Testis (tissue), 3 donors: ENCODE measurements around the gene KDM5C. TPM values are rescaled to one million over a fixed set of nuclear protein-coding genes. Genes with fewer than 3 reads are reported as not detected.

Experiments
- DNase-seq: peaks from one replicate; pipeline ENCODE4 v3.0.0-alpha.2; 2019
- H3K27ac ChIP-seq, 2 donors: fragments of 200-600 bp; sonication (generic); one replicate each; pipeline ENCODE4 v1.5.1; 2019
- H3K27me3 ChIP-seq: fragments of 200-600 bp; sonication (generic); one replicate; pipeline ENCODE4 v1.5.1; 2019
- H3K36me3 ChIP-seq: fragments of 200-600 bp; sonication (generic); one replicate; pipeline ENCODE4 v1.5.1; 2017; ENCODE audit warnings: low read depth; ENCODE audit errors: missing control alignments
- H3K4me1 ChIP-seq: fragments of 200-600 bp; sonication (generic); one replicate; pipeline ENCODE4 v1.5.1; 2019
- H3K4me3 ChIP-seq, 2 donors: fragments of 200-600 bp; sonication (generic); one replicate each; pipeline ENCODE4 v1.5.1; 2017 to 2019
- H3K9me3 ChIP-seq: fragments of 200-600 bp; sonication (generic); one replicate; pipeline ENCODE4 v1.5.1; 2017
- POLR2A ChIP-seq: fragments of 450-650 bp; IDR thresholded peaks from one replicate; pipeline ENCODE4 v1.6.1; 2017; ENCODE audit warnings: antibody characterized with exemption, mild to moderate bottlenecking, moderate library complexity
- WGBS, 2 donors: methylation state at CpG; one replicate each; pipeline ENCODE4 v1.1.5; 2018; 5-methylcytosine and 5-hydroxymethylcytosine counted together
- intact Hi-C: fragments of 100-400 bp; cut with DNase I; formaldehyde crosslinking; loops from one replicate; pipeline ENCODE4 v1.15.1; 2023; ENCODE audit warnings: low total_unique reads
- polyA plus RNA-seq: library from polyadenylated mRNA; stranded (reverse); fragments of 350-450 nt; fragmentation: Illumina TruSeq; extraction: RNeasy Lipid Tissue Mini Kit (QIAGEN cat#74804); gene quantifications from one replicate; pipeline ENCODE4 v1.2.3, GENCODE V29; 2014; ENCODE audit warnings: low read depth, low replicate concordance; ENCODE audit not compliant: insufficient read depth
- total RNA-seq, 2 donors: library from RNA; depleted of rRNA; stranded (reverse); fragments of >200 nt; gene quantifications; one replicate each; pipeline ENCODE4 v1.2.3, GENCODE V29; 2016
- TF ChIP-seq, protein P1 (sequence below), 3 experiments: fragments of 450-650 bp in 2 of 3; fragments of 200-600 bp in 1 of 3; sonication (generic) in 1 of 3; IDR thresholded peaks; one replicate each; pipeline ENCODE4 v1.5.1; 2016 to 2019; ENCODE audit warnings: antibody characterized with exemption in 3 of 3, mild to moderate bottlenecking in 2 of 3, moderate library complexity in 1 of 3

KDM5C gene
- total and polyA plus RNA-seq, 3 donors from 2014 or later = 40.1 to 134 (median 104) TPM

- Histone ChIP-seq H3K4me1 (no peaks in the 10 kb centered on the region), H3K9me3 (no peaks in the 10 kb centered on the region), H3K27me3 (no peaks in the 10 kb centered on the region), H3K36me3 (no peaks in the 10 kb centered on the region), H3K27ac (no peak overlapping the region), H3K4me3 (no peak overlapping the region)
- no peak for DNase-seq
- intact Hi-C loops = no loop called here
- 89 to 96% methylated on average over 6 of the region's 6 CpGs for WGBS, 2 donors
- no peak for TF ChIP-seq POLR2A
- TF ChIP-seq, protein P1, sequence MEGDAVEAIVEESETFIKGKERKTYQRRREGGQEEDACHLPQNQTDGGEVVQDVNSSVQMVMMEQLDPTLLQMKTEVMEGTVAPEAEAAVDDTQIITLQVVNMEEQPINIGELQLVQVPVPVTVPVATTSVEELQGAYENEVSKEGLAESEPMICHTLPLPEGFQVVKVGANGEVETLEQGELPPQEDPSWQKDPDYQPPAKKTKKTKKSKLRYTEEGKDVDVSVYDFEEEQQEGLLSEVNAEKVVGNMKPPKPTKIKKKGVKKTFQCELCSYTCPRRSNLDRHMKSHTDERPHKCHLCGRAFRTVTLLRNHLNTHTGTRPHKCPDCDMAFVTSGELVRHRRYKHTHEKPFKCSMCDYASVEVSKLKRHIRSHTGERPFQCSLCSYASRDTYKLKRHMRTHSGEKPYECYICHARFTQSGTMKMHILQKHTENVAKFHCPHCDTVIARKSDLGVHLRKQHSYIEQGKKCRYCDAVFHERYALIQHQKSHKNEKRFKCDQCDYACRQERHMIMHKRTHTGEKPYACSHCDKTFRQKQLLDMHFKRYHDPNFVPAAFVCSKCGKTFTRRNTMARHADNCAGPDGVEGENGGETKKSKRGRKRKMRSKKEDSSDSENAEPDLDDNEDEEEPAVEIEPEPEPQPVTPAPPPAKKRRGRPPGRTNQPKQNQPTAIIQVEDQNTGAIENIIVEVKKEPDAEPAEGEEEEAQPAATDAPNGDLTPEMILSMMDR (IDR thresholded peaks at IDR 0.05) = no peak
Observed at GRCh38 chrX:53239474-53239873, 14.5 kb upstream of the KDM5C start.

- Histone ChIP-seq H3K9me3 (no peaks in the 10 kb centered on the region), H3K36me3 (no peaks in the 10 kb centered on the region), H3K4me1 (no peaks in the 10 kb centered on the region), H3K27me3 (no peaks in the 10 kb centered on the region), H3K4me3 (no peak overlapping the region), H3K27ac (no peak overlapping the region)
- intact Hi-C loops = no loop called here
- no peak for DNase-seq
- TF ChIP-seq, protein P1 (IDR thresholded peaks at IDR 0.05) = no peak
- TF ChIP-seq POLR2A = no peak
- WGBS, 2 donors = 91 to 97% methylated on average over 7 to 10 of the region's 10 CpGs
Observed at GRCh38 chrX:53237056-53237455, 12.0 kb upstream of the KDM5C start.

DNA sequence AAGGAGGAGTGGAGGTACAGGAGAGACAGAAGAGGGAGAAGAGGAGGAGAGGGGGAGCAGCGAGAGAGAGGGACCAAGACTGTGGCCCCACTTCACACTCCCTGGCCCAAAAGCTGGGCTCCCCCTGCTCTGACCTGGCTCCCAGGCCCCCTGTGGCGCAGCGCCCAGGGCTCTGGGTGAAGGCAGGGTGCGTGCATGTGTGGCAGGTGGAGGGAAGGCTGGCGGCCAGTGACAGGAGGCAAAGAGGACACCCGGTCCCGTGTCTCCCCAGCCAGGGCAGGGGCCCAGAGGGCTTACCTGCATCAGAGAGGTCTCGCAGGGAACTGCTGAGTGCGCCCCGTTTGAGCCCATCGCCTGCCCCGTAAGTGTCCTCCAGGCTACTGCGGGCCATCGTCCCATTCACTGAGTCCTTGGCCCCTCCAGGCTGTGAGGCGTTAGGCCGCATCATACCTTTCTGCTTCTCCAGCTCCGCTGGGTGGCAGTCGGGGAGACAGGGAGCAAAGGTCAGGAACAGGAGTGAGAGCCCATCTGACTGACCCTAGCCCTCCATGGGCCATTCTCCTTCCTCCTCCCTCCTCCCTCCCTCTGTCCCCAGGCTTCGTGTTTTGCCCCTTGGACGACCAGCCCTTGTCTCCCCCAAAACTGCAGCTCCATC, 11.1 kb upstream of the KDM5C start:
- Histone ChIP-seq H3K27ac (no peak overlapping the region), H3K4me3 (no peak overlapping the region), H3K4me1 (no peaks in the 10 kb centered on the region), H3K36me3 (no peaks in the 10 kb centered on the region), H3K27me3 (no peaks in the 10 kb centered on the region), H3K9me3 (no peaks in the 10 kb centered on the region)
- WGBS, 2 donors = 89 to 90% methylated on average over 2 to 14 of the region's 20 CpGs
- TF ChIP-seq, protein P1 (IDR thresholded peaks at IDR 0.05) = no peak
- no peak for TF ChIP-seq POLR2A
- no peak for DNase-seq
- intact Hi-C loops = no loop called here

DNA sequence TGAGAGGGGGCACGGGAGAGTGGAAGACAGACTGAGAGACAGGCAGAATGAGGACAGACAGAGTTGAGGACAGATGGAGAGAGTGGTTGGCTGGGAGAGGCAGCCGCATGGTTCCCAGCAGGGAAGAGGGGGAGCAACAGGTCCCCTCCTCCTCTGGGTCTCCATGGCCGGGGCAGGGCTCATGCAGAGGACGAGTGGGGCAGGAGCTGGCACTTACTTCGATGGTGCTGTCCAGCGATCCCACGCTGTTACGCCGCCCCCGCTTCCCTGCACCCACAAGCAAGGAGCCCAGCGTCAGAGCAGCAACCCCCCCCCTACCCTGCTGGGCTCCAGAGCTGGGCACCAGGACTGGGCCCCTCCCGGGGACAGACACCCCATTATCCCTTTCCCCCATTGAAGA, 10.6 kb upstream of the KDM5C start:
- no peak for TF ChIP-seq POLR2A
- TF ChIP-seq, protein P1 (IDR thresholded peaks at IDR 0.05) = no peak
- Histone ChIP-seq H3K4me3 (no peak overlapping the region), H3K9me3 (no peaks in the 10 kb centered on the region), H3K27ac (no peak overlapping the region), H3K4me1 (no peaks in the 10 kb centered on the region), H3K36me3 (no peaks in the 10 kb centered on the region), H3K27me3 (no peaks in the 10 kb centered on the region)
- intact Hi-C loops = no loop called here
- WGBS, 2 donors = 60 to 83% methylated on average over 1 to 10 of the region's 12 CpGs
- no peak for DNase-seq

DNA sequence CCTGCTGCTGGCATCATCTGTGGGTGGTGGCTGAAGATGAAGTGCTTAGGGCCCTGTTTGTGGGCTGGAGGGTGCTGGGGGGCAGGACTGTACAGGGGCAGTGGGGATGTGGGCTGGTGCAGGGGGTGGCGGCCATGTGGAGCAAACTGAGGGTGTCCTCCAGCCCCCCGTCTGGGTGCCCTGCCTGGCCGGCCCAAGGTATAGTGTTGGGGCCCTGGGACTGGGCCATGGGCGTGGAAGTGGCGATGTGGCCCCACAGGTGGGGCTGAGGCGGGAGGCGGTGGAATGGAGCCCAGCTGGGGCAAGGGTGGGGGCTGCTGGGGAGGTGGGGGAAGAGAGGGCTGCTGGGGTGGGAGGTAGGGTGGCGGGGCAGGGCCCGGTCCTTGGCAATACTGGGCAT, 9.5 kb upstream of the KDM5C start:
- 95 to 100% methylated on average over 2 to 4 of the region's 9 CpGs for WGBS, 2 donors
- TF ChIP-seq, protein P1 (IDR thresholded peaks at IDR 0.05) = no peak
- TF ChIP-seq POLR2A = no peak
- no peak for DNase-seq
- no peaks in the 10 kb centered on the region for H3K27me3 ChIP-seq
- H3K27ac ChIP-seq = no peak overlapping the region
- no peaks in the 10 kb centered on the region for H3K9me3 ChIP-seq
- intact Hi-C loops = no loop called here
- H3K4me3 ChIP-seq = no peak overlapping the region
- H3K4me1 ChIP-seq = no peaks in the 10 kb centered on the region
- H3K36me3 ChIP-seq = no peaks in the 10 kb centered on the region
